Measurements from ENCODE around the gene SGCA. TPM values are rescaled to one million over a fixed set of nuclear protein-coding genes. Genes with fewer than 3 reads are reported as not detected.

Gene SGCA
- total RNA-seq, 1 donor from 2014 or later = not detected

- H3K9me3 Mint-ChIP-seq (ENCODE audit: unreplicated experiment) = no peaks in the 10 kb centered on the region
Measured at GRCh38 chr17:50192618-50193291, 26.9 kb downstream of the SGCA start.

DNA sequence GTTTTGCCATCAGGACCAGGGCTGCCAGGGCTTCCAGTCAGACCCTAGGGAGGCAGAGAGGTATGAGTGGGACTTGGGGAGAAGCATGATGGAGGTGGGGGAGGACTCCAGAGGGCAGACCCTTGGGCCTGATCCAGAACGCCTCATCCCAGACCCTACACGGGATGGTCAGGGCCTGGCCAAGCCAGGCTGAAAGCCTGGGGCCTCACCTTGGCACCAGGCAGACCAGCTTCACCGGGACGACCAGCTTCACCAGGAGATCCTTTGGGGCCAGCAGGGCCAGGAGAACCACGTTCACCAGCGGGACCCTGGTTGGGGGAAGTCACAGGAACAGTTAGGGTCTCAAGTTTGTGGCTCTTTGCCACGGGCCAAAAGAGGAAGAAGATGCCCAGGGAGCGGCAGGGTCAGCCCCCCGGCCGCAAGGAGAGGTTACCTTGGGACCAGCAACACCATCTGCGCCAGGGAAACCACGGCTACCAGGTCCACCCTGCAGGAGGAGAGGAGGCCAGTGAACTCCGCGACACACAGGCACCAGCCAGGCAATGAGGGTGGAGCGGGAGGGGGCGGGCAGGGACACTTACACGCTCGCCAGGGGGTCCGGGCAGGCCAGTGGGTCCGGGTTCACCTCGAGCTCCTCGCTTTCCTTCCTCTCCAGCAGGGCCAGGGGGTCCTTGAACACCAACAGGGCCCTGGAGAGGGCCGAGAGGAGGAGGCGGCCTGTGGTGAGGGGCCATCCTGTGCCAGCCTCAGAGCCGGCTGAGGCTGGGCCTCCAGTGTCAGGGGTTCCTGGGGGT is 28.5 kb downstream of the SGCA start:
- no peaks in the 10 kb centered on the region for H3K4me1 Mint-ChIP-seq (ENCODE audit: unreplicated experiment)
- H3K9me3 Mint-ChIP-seq (ENCODE audit: unreplicated experiment) = no peaks in the 10 kb centered on the region
- H3K36me3 Mint-ChIP-seq (ENCODE audit: low read depth, unreplicated experiment) = no peaks in the 10 kb centered on the region
- TF ChIP-seq, protein P1, sequence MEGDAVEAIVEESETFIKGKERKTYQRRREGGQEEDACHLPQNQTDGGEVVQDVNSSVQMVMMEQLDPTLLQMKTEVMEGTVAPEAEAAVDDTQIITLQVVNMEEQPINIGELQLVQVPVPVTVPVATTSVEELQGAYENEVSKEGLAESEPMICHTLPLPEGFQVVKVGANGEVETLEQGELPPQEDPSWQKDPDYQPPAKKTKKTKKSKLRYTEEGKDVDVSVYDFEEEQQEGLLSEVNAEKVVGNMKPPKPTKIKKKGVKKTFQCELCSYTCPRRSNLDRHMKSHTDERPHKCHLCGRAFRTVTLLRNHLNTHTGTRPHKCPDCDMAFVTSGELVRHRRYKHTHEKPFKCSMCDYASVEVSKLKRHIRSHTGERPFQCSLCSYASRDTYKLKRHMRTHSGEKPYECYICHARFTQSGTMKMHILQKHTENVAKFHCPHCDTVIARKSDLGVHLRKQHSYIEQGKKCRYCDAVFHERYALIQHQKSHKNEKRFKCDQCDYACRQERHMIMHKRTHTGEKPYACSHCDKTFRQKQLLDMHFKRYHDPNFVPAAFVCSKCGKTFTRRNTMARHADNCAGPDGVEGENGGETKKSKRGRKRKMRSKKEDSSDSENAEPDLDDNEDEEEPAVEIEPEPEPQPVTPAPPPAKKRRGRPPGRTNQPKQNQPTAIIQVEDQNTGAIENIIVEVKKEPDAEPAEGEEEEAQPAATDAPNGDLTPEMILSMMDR (IDR thresholded peaks at IDR 0.05; ENCODE audit: unreplicated experiment) = no peak
- H3K27ac Mint-ChIP-seq (ENCODE audit: unreplicated experiment) = no peak overlapping the region
- H3K27me3 Mint-ChIP-seq (ENCODE audit: unreplicated experiment) = peaks cover 7% of the 10 kb centered on the region
- no peak overlapping the region for H3K4me3 Mint-ChIP-seq (ENCODE audit: unreplicated experiment)
- no peak for DNase-seq (ENCODE audit: low spot score)

More at GRCh38 chr17:50192618-50193291, 26.9 kb downstream of the SGCA start:
- peaks cover 4% of the 10 kb centered on the region for H3K27me3 Mint-ChIP-seq (ENCODE audit: unreplicated experiment)
- no peak for DNase-seq (ENCODE audit: low spot score)
- TF ChIP-seq, protein P1 (IDR thresholded peaks at IDR 0.05; ENCODE audit: unreplicated experiment) = no peak
- no peaks in the 10 kb centered on the region for H3K4me1 Mint-ChIP-seq (ENCODE audit: unreplicated experiment)
- no peaks in the 10 kb centered on the region for H3K36me3 Mint-ChIP-seq (ENCODE audit: low read depth, unreplicated experiment)
- H3K27ac Mint-ChIP-seq (ENCODE audit: unreplicated experiment) = no peak overlapping the region
- no peak overlapping the region for H3K4me3 Mint-ChIP-seq (ENCODE audit: unreplicated experiment)

GRCh38 chr17:50194934-50195865 is 29.4 kb downstream of the SGCA start:
- no peak for DNase-seq (ENCODE audit: low spot score)
- TF ChIP-seq, protein P1 (IDR thresholded peaks at IDR 0.05; ENCODE audit: unreplicated experiment) = no peak
- Mint-ChIP-seq H3K27ac (ENCODE audit: unreplicated experiment) (no peak overlapping the region), H3K27me3 (ENCODE audit: unreplicated experiment) (peaks cover 7% of the 10 kb centered on the region), H3K4me3 (ENCODE audit: unreplicated experiment) (peak overlapping the region; percentile 15), H3K4me1 (ENCODE audit: unreplicated experiment) (no peaks in the 10 kb centered on the region), H3K9me3 (ENCODE audit: unreplicated experiment) (no peaks in the 10 kb centered on the region), H3K36me3 (ENCODE audit: low read depth, unreplicated experiment) (no peaks in the 10 kb centered on the region)

DNA sequence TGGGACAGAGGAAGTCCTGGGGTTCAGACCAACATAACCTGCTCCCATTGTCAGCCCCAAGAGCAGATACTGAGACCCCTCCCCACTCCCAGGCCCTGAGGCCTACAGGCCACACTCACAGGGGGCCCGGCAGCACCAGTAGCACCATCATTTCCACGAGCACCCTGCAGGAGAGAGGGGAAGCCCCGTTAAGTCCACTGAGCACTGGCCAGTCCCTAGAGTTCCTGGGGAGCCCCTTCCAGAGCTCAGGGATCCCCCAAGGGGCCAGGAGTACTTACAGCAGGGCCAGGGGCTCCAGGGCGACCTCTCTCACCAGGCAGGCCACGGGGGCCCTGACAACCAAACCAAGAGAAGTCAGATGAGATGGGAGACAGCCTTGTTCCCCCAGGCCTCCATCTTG is 30.2 kb downstream of the SGCA start:
- Mint-ChIP-seq H3K36me3 (ENCODE audit: low read depth, unreplicated experiment) (no peaks in the 10 kb centered on the region), H3K9me3 (ENCODE audit: unreplicated experiment) (no peaks in the 10 kb centered on the region), H3K27me3 (ENCODE audit: unreplicated experiment) (peaks cover 9% of the 10 kb centered on the region), H3K27ac (ENCODE audit: unreplicated experiment) (no peak overlapping the region), H3K4me3 (ENCODE audit: unreplicated experiment) (no peak overlapping the region), H3K4me1 (ENCODE audit: unreplicated experiment) (no peaks in the 10 kb centered on the region)
- TF ChIP-seq, protein P1 (IDR thresholded peaks at IDR 0.05; ENCODE audit: unreplicated experiment) = no peak
- no peak for DNase-seq (ENCODE audit: low spot score)
